Measurements from ENCODE around the gene DRC7. TPM values are rescaled to one million over a fixed set of nuclear protein-coding genes. Genes with fewer than 3 reads are reported as not detected.

The DRC7 gene
- total and polyA plus RNA-seq, 9 of the 15 experiments (the other 6 are each of a cell fraction or from before 2014, with no cell fraction given): 0.04 to 0.33 (median 0.12) TPM; not detected in 3

DNA sequence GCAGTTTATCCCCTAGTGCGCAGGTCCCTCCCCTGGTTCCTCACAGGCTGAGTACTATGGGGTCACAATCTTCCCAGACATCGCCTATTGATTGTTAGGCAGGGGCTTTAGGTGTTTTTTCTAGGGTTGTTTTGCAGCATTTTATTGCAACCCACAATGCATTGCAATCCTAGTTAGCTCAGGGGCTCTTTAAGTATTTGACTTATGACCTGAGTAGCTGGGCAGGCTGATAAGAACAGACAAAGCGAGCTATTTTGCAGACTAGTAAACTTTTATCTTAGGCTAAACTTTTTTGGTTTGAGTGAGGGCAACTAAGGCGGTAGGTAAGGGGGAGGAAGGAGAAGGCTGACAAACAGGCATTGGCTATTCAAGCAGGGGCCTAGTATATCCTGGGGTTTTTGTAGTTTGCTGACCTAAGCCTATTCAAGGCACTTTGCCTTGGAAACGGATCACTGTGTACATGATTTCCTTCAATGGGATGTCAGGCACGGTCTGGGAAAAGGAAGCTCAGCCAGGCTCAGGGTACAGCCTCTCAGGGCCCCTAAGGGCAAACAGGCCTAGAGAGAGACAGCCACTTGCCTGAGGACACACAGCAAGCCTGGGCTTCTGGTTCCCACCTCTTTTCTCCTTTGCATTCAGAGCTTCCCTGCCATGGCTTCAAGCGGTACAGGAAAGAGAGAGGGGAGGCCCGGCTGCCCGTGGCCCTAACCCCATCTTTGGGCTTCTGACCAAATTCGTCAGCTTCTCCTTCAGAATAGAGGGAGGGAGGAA, 6.4 kb downstream of the DRC7 start (continued):
- TF ChIP-seq, protein P1, sequence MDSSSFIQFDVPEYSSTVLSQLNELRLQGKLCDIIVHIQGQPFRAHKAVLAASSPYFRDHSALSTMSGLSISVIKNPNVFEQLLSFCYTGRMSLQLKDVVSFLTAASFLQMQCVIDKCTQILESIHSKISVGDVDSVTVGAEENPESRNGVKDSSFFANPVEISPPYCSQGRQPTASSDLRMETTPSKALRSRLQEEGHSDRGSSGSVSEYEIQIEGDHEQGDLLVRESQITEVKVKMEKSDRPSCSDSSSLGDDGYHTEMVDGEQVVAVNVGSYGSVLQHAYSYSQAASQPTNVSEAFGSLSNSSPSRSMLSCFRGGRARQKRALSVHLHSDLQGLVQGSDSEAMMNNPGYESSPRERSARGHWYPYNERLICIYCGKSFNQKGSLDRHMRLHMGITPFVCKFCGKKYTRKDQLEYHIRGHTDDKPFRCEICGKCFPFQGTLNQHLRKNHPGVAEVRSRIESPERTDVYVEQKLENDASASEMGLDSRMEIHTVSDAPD (CRISPR knock-in tag; IDR thresholded peaks at IDR 0.05): no peak
- TF ChIP-seq ESRRB (CRISPR knock-in tag; IDR thresholded peaks at IDR 0.05; ENCODE audit: borderline replicate concordance): no peak
- peak; percentile 20 for TF ChIP-seq HDAC3 (IDR thresholded peaks at IDR 0.05; ENCODE audit: borderline replicate concordance, partially characterized antibody)
- no peak for TF ChIP-seq GABPB2 (CRISPR knock-in tag; conservative IDR thresholded peaks at IDR 0.05)
- TF ChIP-seq STAT5B (CRISPR knock-in tag; IDR thresholded peaks at IDR 0.05): no peak
- TF ChIP-seq KAT7 (CRISPR knock-in tag; IDR thresholded peaks at IDR 0.05; ENCODE audit: borderline replicate concordance): 0 out of 2 replicates have a peak, but pooled peaks have one; percentile 35
- TF ChIP-seq MED1 (CRISPR knock-in tag; IDR thresholded peaks at IDR 0.05; ENCODE audit: borderline replicate concordance): no peak
- TF ChIP-seq TEAD4 (IDR thresholded peaks at IDR 0.05; ENCODE audit: low read length): peak; percentile 62
- TF ChIP-seq TEAD4 (CRISPR knock-in tag; IDR thresholded peaks at IDR 0.05; ENCODE audit: borderline replicate concordance): no peak
- TF ChIP-seq ZNF316 (IDR thresholded peaks at IDR 0.05): peak; percentile 82
- TF ChIP-seq, protein P2, sequence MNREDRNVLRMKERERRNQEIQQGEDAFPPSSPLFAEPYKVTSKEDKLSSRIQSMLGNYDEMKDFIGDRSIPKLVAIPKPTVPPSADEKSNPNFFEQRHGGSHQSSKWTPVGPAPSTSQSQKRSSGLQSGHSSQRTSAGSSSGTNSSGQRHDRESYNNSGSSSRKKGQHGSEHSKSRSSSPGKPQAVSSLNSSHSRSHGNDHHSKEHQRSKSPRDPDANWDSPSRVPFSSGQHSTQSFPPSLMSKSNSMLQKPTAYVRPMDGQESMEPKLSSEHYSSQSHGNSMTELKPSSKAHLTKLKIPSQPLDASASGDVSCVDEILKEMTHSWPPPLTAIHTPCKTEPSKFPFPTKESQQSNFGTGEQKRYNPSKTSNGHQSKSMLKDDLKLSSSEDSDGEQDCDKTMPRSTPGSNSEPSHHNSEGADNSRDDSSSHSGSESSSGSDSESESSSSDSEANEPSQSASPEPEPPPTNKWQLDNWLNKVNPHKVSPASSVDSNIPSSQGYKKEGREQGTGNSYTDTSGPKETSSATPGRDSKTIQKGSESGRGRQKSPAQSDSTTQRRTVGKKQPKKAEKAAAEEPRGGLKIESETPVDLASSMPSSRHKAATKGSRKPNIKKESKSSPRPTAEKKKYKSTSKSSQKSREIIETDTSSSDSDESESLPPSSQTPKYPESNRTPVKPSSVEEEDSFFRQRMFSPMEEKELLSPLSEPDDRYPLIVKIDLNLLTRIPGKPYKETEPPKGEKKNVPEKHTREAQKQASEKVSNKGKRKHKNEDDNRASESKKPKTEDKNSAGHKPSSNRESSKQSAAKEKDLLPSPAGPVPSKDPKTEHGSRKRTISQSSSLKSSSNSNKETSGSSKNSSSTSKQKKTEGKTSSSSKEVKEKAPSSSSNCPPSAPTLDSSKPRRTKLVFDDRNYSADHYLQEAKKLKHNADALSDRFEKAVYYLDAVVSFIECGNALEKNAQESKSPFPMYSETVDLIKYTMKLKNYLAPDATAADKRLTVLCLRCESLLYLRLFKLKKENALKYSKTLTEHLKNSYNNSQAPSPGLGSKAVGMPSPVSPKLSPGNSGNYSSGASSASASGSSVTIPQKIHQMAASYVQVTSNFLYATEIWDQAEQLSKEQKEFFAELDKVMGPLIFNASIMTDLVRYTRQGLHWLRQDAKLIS (CRISPR knock-in tag; IDR thresholded peaks at IDR 0.05): no peak
- peak; percentile 45; the same call in 1 of the 2 replicates for TF ChIP-seq MAFF (IDR thresholded peaks at IDR 0.05; ENCODE audit: low read length)
- 0 out of 2 replicates have a peak, but pooled peaks have one; percentile 37 for TF ChIP-seq SMAD4 (CRISPR knock-in tag; conservative IDR thresholded peaks at IDR 0.05)
- TF ChIP-seq, protein P3, sequence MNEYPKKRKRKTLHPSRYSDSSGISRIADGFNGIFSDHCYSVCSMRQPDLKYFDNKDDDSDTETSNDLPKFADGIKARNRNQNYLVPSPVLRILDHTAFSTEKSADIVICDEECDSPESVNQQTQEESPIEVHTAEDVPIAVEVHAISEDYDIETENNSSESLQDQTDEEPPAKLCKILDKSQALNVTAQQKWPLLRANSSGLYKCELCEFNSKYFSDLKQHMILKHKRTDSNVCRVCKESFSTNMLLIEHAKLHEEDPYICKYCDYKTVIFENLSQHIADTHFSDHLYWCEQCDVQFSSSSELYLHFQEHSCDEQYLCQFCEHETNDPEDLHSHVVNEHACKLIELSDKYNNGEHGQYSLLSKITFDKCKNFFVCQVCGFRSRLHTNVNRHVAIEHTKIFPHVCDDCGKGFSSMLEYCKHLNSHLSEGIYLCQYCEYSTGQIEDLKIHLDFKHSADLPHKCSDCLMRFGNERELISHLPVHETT (CRISPR knock-in tag; conservative IDR thresholded peaks at IDR 0.05 in 1 of 2, IDR thresholded peaks at IDR 0.05 in 1 of 2): peak in 1 of 2 experiments; percentile 61; a peak in 1 of 4 replicates
- TF ChIP-seq, protein P4, sequence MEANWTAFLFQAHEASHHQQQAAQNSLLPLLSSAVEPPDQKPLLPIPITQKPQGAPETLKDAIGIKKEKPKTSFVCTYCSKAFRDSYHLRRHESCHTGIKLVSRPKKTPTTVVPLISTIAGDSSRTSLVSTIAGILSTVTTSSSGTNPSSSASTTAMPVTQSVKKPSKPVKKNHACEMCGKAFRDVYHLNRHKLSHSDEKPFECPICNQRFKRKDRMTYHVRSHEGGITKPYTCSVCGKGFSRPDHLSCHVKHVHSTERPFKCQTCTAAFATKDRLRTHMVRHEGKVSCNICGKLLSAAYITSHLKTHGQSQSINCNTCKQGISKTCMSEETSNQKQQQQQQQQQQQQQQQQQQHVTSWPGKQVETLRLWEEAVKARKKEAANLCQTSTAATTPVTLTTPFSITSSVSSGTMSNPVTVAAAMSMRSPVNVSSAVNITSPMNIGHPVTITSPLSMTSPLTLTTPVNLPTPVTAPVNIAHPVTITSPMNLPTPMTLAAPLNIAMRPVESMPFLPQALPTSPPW (CRISPR knock-in tag; IDR thresholded peaks at IDR 0.05): 0 out of 2 replicates have a peak, but pooled peaks have one; percentile 16
- TF ChIP-seq L3MBTL2 (IDR thresholded peaks at IDR 0.05): 0 out of 2 replicates have a peak, but pooled peaks have one; percentile 15
- TF ChIP-seq NCOA6 (IDR thresholded peaks at IDR 0.05): no peak
- TF ChIP-seq GTF2E2 (tag; IDR thresholded peaks at IDR 0.05): no peak
- TF ChIP-seq ZNF780A (CRISPR knock-in tag; IDR thresholded peaks at IDR 0.05): no peak
- no peak for TF ChIP-seq RFX1 (IDR thresholded peaks at IDR 0.05)
